MM.1S (cell line): ENCODE data around the gene TMCO4.
"Not testable (repeated sequence)": the region's sequence is repeated elsewhere in the genome, so short reads cannot be mapped to it uniquely, and the experiment has no call there.

Source experiments
- DNase-seq: peaks from one replicate; pipeline ENCODE4 v3.0.0-alpha.2; 2015
- H2AFZ ChIP-seq: fragments of 300-600 bp; sonication (generic); 2 replicates; pipeline ENCODE4 v1.6.0; 2016; ENCODE audit warnings: antibody characterized with exemption, low read length
- H3F3A ChIP-seq: fragments of 300-600 bp; sonication (generic); 2 replicates; pipeline ENCODE4 v1.6.1; 2016; ENCODE audit warnings: mild to moderate bottlenecking, antibody characterized with exemption, low read length, moderate library complexity, mixed read lengths; ENCODE audit not compliant: insufficient read depth
- H3K27ac ChIP-seq: fragments of 300-600 bp; sonication (generic); 2 replicates; pipeline ENCODE4 v1.5.1; 2016; ENCODE audit warnings: mild to moderate bottlenecking, low read length
- H3K27me3 ChIP-seq: fragments of 300-600 bp; sonication (generic); replicated peaks from 2 replicates; pipeline ENCODE4 v1.6.0; 2016; ENCODE audit warnings: low read length; ENCODE audit not compliant: insufficient read depth
- H3K36me3 ChIP-seq: fragments of 300-600 bp; sonication (generic); replicated peaks from 2 replicates; pipeline ENCODE4 v1.6.1; 2016; ENCODE audit warnings: mild to moderate bottlenecking, low read length, mixed read lengths; ENCODE audit not compliant: insufficient read depth
- H3K4me1 ChIP-seq: fragments of 300-600 bp; sonication (generic); 2 replicates; pipeline ENCODE4 v1.6.1; 2016; ENCODE audit warnings: low read length, mixed read lengths
- H3K4me2 ChIP-seq: fragments of 300-600 bp; sonication (generic); 2 replicates; pipeline ENCODE4 v1.6.0; 2016; ENCODE audit warnings: low read depth, low read length
- H3K4me3 ChIP-seq: fragments of 300-600 bp; sonication (generic); 2 replicates; pipeline ENCODE4 v1.5.1; 2016; ENCODE audit warnings: low read length, mixed read lengths
- H3K79me2 ChIP-seq: fragments of 300-600 bp; sonication (generic); 2 replicates; pipeline ENCODE4 v1.6.1; 2016; ENCODE audit warnings: mixed run types, low read length, mixed read lengths
- H3K9ac ChIP-seq: fragments of 300-600 bp; sonication (generic); 2 replicates; pipeline ENCODE4 v1.6.1; 2016; ENCODE audit warnings: low read length, mixed read lengths
- H3K9me2 ChIP-seq: fragments of 300-600 bp; sonication (generic); replicated peaks from 2 replicates; pipeline ENCODE4 v1.6.1; 2016; ENCODE audit warnings: mild to moderate bottlenecking, low read length, mixed read lengths; ENCODE audit not compliant: insufficient read depth
- H3K9me3 ChIP-seq: fragments of 300-600 bp; sonication (generic); replicated peaks from 2 replicates; pipeline ENCODE4 v1.6.1; 2016; ENCODE audit warnings: mild to moderate bottlenecking, low read length, mixed read lengths; ENCODE audit not compliant: insufficient read depth
- H4K20me1 ChIP-seq: fragments of 300-600 bp; sonication (generic); 2 replicates; pipeline ENCODE4 v1.6.1; 2016; ENCODE audit warnings: mild to moderate bottlenecking, low read length, moderate library complexity, mixed read lengths; ENCODE audit not compliant: insufficient read depth
- EZH2 ChIP-seq: fragments of 300-600 bp; sonication (generic); optimal IDR thresholded peaks from 2 replicates; pipeline ENCODE3; 2017; ENCODE audit warnings: low read depth, mild to moderate bottlenecking, antibody characterized with exemption, low read length, mixed read lengths
- EZH2phosphoT487 ChIP-seq: fragments of 300-600 bp; sonication (generic); IDR thresholded peaks from 2 replicates; pipeline ENCODE4 v1.6.1; 2018; ENCODE audit warnings: antibody characterized with exemption, low read length
- TF ChIP-seq, protein P1 (sequence below): fragments of 300-600 bp; sonication (generic); IDR thresholded peaks from 2 replicates; pipeline ENCODE4 v1.5.1; 2016; ENCODE audit warnings: antibody characterized with exemption, low read length, mixed read lengths

TMCO4 gene

DNA sequence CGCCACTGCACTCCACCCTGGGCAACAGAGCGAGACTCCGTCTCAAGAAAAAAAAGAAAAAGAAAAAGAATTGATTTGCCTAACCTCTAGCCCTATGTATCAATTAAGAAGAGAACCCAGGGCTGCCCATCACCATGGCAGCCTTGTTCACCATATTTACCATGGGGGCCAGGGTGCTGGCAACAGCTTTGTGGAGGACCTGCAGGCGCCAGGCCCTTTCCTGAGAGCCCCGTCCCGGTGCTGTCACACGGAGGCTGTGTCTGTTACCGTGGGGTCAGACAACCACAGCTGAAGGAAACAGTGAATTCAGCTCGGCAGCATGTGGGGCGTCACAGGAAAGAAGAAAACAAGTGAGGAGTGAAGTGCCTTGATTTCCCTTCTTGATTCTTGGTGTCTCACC, 162.1 kb downstream of the TMCO4 start:
- Histone ChIP-seq H3K27me3 (peaks cover 6% of the 10 kb centered on the region; the same call in 1 of the 2 replicates), H3K79me2 (no peaks in the 10 kb centered on the region), H3K4me3 (no peak overlapping the region), H4K20me1 (no peaks in the 10 kb centered on the region), H3K4me1 (no peaks in the 10 kb centered on the region), H3K9me2 (no peaks in the 10 kb centered on the region), H3K9ac (no peak overlapping the region), H3K9me3 (no peaks in the 10 kb centered on the region), H2AFZ (no peak overlapping the region), H3K27ac (no peak overlapping the region), H3K4me2 (no peak overlapping the region), H3K36me3 (no peaks in the 10 kb centered on the region), H3F3A (no peaks in the 10 kb centered on the region)
- no peak for DNase-seq
- TF ChIP-seq EZH2phosphoT487 (no peak), EZH2 (no peak)
- TF ChIP-seq, protein P1, sequence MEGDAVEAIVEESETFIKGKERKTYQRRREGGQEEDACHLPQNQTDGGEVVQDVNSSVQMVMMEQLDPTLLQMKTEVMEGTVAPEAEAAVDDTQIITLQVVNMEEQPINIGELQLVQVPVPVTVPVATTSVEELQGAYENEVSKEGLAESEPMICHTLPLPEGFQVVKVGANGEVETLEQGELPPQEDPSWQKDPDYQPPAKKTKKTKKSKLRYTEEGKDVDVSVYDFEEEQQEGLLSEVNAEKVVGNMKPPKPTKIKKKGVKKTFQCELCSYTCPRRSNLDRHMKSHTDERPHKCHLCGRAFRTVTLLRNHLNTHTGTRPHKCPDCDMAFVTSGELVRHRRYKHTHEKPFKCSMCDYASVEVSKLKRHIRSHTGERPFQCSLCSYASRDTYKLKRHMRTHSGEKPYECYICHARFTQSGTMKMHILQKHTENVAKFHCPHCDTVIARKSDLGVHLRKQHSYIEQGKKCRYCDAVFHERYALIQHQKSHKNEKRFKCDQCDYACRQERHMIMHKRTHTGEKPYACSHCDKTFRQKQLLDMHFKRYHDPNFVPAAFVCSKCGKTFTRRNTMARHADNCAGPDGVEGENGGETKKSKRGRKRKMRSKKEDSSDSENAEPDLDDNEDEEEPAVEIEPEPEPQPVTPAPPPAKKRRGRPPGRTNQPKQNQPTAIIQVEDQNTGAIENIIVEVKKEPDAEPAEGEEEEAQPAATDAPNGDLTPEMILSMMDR = no peak

DNA sequence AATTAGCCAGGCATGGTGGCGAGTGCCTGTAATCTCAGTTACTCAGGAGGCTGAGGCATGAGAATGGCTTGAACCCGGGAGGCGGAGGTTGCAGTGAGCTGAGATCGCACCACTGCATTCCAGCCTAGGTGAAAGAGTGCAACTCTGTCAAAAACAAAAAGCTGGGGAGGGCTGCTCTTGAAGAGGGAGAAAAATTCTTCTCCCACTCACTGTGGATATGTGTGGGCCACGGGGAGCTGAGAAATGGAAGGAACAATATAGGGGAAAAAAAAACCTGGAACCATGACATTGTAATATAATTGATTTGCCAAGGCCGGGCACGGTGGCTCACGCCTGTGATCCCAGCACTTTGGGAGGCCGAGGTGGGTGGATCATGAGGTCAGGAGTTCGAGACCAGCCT, 163.0 kb downstream of the TMCO4 start:
- not testable (repeated sequence) for H2AFZ ChIP-seq, H3K4me1 ChIP-seq, H3K9me3 ChIP-seq, H3K4me3 ChIP-seq, H3K27ac ChIP-seq, DNase-seq, H3K9me2 ChIP-seq, H3F3A ChIP-seq, H3K36me3 ChIP-seq, H3K4me2 ChIP-seq, H3K27me3 ChIP-seq, H3K79me2 ChIP-seq, H3K9ac ChIP-seq, H4K20me1 ChIP-seq

DNA sequence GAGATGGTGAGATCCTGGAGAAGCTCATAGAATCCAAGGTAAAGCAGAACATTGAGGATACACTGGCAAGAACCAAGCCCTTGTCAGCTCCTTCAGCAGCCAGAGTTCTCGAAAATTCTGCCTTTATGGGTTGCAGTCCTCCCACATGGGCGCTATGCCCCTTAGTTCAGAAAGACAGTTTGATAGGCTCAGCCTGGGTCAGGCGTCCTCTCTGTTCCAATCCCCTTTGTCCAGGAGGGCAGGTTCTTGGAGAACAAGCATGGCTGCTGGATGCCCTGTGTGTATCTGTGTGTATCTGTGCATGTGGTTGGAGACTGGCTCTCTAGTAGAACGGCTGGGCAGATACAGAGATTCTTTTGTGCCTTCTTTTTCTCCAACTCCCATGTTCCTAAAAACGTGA, 163.7 kb downstream of the TMCO4 start:
- H3K9ac ChIP-seq = no peak overlapping the region
- peaks cover 6% of the 10 kb centered on the region; the same call in 1 of the 2 replicates for H3K27me3 ChIP-seq
- no peaks in the 10 kb centered on the region for H3F3A ChIP-seq
- no peak for DNase-seq
- no peaks in the 10 kb centered on the region for H3K79me2 ChIP-seq
- no peaks in the 10 kb centered on the region for H3K36me3 ChIP-seq
- no peak overlapping the region for H2AFZ ChIP-seq
- no peaks in the 10 kb centered on the region for H3K9me2 ChIP-seq
- H3K9me3 ChIP-seq = no peaks in the 10 kb centered on the region
- no peak overlapping the region for H3K4me2 ChIP-seq
- no peaks in the 10 kb centered on the region for H3K4me1 ChIP-seq
- H4K20me1 ChIP-seq = no peaks in the 10 kb centered on the region
- no peak for TF ChIP-seq EZH2phosphoT487
- TF ChIP-seq EZH2 = no peak
- TF ChIP-seq, protein P1 = no peak
- H3K27ac ChIP-seq = no peak overlapping the region
- H3K4me3 ChIP-seq = no peak overlapping the region

- Histone ChIP-seq H3K36me3 (no peaks in the 10 kb centered on the region), H2AFZ (no peak overlapping the region), H3K9me3 (no peaks in the 10 kb centered on the region), H3K27ac (no peak overlapping the region), H3K4me3 (no peak overlapping the region), H3K9ac (no peak overlapping the region), H4K20me1 (no peaks in the 10 kb centered on the region), H3K4me2 (no peak overlapping the region), H3K9me2 (no peaks in the 10 kb centered on the region), H3K79me2 (no peaks in the 10 kb centered on the region), H3F3A (no peaks in the 10 kb centered on the region), H3K4me1 (no peaks in the 10 kb centered on the region), H3K27me3 (peaks cover 6% of the 10 kb centered on the region; the same call in 1 of the 2 replicates)
- TF ChIP-seq EZH2 (no peak), EZH2phosphoT487 (no peak)
- TF ChIP-seq, protein P1 = no peak
- DNase-seq = no peak
These were observed 164.1 kb downstream of the TMCO4 start for GRCh38 chr1:19635646-19636045.

GRCh38 chr1:19635064-19635463, 164.7 kb downstream of the TMCO4 start:
- H3K27ac ChIP-seq, H3K9me2 ChIP-seq, H3K9ac ChIP-seq, H3K27me3 ChIP-seq, H3F3A ChIP-seq, H4K20me1 ChIP-seq, H3K4me1 ChIP-seq, H3K4me2 ChIP-seq, H3K79me2 ChIP-seq, H2AFZ ChIP-seq, DNase-seq, H3K4me3 ChIP-seq, H3K36me3 ChIP-seq, H3K9me3 ChIP-seq: not testable (repeated sequence)
